Mononuclear cell (primary cell): ENCODE results near the gene KIAA1958. TPM values are rescaled to one million over a fixed set of nuclear protein-coding genes. Genes with fewer than 3 reads are reported as not detected.

Experiments
- H3K27me3 ChIP-seq: 2 replicates; pipeline ENCODE4 v1.6.0; 2011; ENCODE audit warnings: low read length, control low read depth; ENCODE audit not compliant: insufficient read depth
- H3K4me1 ChIP-seq: 2 replicates; pipeline ENCODE4 v1.5.1; 2011; ENCODE audit warnings: mild to moderate bottlenecking, low read length, control low read depth; ENCODE audit not compliant: insufficient read depth
- H3K4me3 ChIP-seq: 2 replicates; pipeline ENCODE4 v1.5.1; 2011; ENCODE audit warnings: mild to moderate bottlenecking, low read length, moderate library complexity
- H3K9me3 ChIP-seq: 2 replicates; pipeline ENCODE4 v1.5.1; 2011; ENCODE audit warnings: low read depth, mild to moderate bottlenecking, control low read depth, low read length
- total RNA-seq: library from RNA; depleted of rRNA; stranded (reverse); fragments of >200 nt; gene quantifications from one replicate; pipeline ENCODE4 v1.2.3, GENCODE V29; 2012

Gene KIAA1958
- total RNA-seq, 1 donor = 5.4 TPM

- Histone ChIP-seq H3K9me3 (no peaks in the 10 kb centered on the region), H3K4me3 (no peak overlapping the region), H3K4me1 (no peaks in the 10 kb centered on the region), H3K27me3 (no peaks in the 10 kb centered on the region)
These were observed 7.4 kb upstream of the KIAA1958 start for GRCh38 chr9:112479221-112479620.

- Histone ChIP-seq H3K4me3 (no peak overlapping the region), H3K9me3 (no peaks in the 10 kb centered on the region), H3K27me3 (no peaks in the 10 kb centered on the region), H3K4me1 (peaks cover 12% of the 10 kb centered on the region)
These were observed 2.0 kb upstream of the KIAA1958 start for GRCh38 chr9:112484607-112485006.

- no peak overlapping the region for H3K4me3 ChIP-seq
- H3K27me3 ChIP-seq = no peaks in the 10 kb centered on the region
- peaks cover 12% of the 10 kb centered on the region for H3K4me1 ChIP-seq
- H3K9me3 ChIP-seq = no peaks in the 10 kb centered on the region
These were observed 1.1 kb upstream of the KIAA1958 start for GRCh38 chr9:112485574-112485973.

GRCh38 chr9:112487008-112487798, 576 bp downstream of the KIAA1958 start:
- H3K4me3 ChIP-seq = peak overlapping the region; percentile 74

GRCh38 chr9:112487799-112488340, 1.2 kb downstream of the KIAA1958 start:
- peak overlapping the region; percentile 74 for H3K4me3 ChIP-seq
- no peaks in the 10 kb centered on the region for H3K27me3 ChIP-seq
- no peaks in the 10 kb centered on the region for H3K9me3 ChIP-seq
- H3K4me1 ChIP-seq = peaks cover 12% of the 10 kb centered on the region

More at GRCh38 chr9:112487008-112487798, 576 bp downstream of the KIAA1958 start:
- Histone ChIP-seq H3K9me3 (no peaks in the 10 kb centered on the region), H3K27me3 (no peaks in the 10 kb centered on the region), H3K4me1 (peaks cover 12% of the 10 kb centered on the region)

- H3K4me3 ChIP-seq = no peak overlapping the region
- H3K9me3 ChIP-seq = peaks cover 9% of the 10 kb centered on the region
- H3K4me1 ChIP-seq = peaks cover 12% of the 10 kb centered on the region
- H3K27me3 ChIP-seq = no peaks in the 10 kb centered on the region
These were observed 2.5 kb downstream of the KIAA1958 start for GRCh38 chr9:112489039-112489546.

- Histone ChIP-seq H3K9me3 (peaks cover 9% of the 10 kb centered on the region), H3K27me3 (no peaks in the 10 kb centered on the region), H3K4me3 (no peak overlapping the region), H3K4me1 (peaks cover 12% of the 10 kb centered on the region)
These were observed 3.4 kb downstream of the KIAA1958 start for GRCh38 chr9:112489876-112490666.

- Histone ChIP-seq H3K27me3 (no peaks in the 10 kb centered on the region), H3K4me3 (no peak overlapping the region), H3K4me1 (peaks cover 20% of the 10 kb centered on the region), H3K9me3 (peaks cover 9% of the 10 kb centered on the region)
These were observed 6.9 kb downstream of the KIAA1958 start for GRCh38 chr9:112493393-112494137.

GRCh38 chr9:112494153-112494552, 7.5 kb downstream of the KIAA1958 start:
- H3K4me1 ChIP-seq = peaks cover 20% of the 10 kb centered on the region
- no peak overlapping the region for H3K4me3 ChIP-seq
- no peaks in the 10 kb centered on the region for H3K27me3 ChIP-seq
- peaks cover 9% of the 10 kb centered on the region for H3K9me3 ChIP-seq

- Histone ChIP-seq H3K4me3 (no peak overlapping the region), H3K9me3 (peaks cover 9% of the 10 kb centered on the region), H3K4me1 (peaks cover 20% of the 10 kb centered on the region), H3K27me3 (no peaks in the 10 kb centered on the region)
These were observed 9.0 kb downstream of the KIAA1958 start for GRCh38 chr9:112495614-112496013.

- no peaks in the 10 kb centered on the region for H3K27me3 ChIP-seq
- H3K4me1 ChIP-seq = peaks cover 20% of the 10 kb centered on the region
- H3K9me3 ChIP-seq = peaks cover 9% of the 10 kb centered on the region
- H3K4me3 ChIP-seq = no peak overlapping the region
These were observed 9.6 kb downstream of the KIAA1958 start for GRCh38 chr9:112496074-112496722.

- Histone ChIP-seq H3K4me1 (peaks cover 16% of the 10 kb centered on the region), H3K27me3 (no peaks in the 10 kb centered on the region), H3K9me3 (no peaks in the 10 kb centered on the region), H3K4me3 (no peak overlapping the region)
These were observed 14.2 kb downstream of the KIAA1958 start for GRCh38 chr9:112500842-112501241.

GRCh38 chr9:112501287-112501686, 14.7 kb downstream of the KIAA1958 start:
- H3K4me1 ChIP-seq = peaks cover 14% of the 10 kb centered on the region
- no peak overlapping the region for H3K4me3 ChIP-seq
- no peaks in the 10 kb centered on the region for H3K9me3 ChIP-seq
- H3K27me3 ChIP-seq = no peaks in the 10 kb centered on the region
